Right ventricle myocardium inferior (tissue), 1 donor: ENCODE data around the gene GHRHR. TPM values are rescaled to one million over a fixed set of nuclear protein-coding genes. Genes with fewer than 3 reads are reported as not detected.

ENCODE experiments used
- ATAC-seq: fragments of 200-7000 bp; cut with Tn5 transposase; one replicate; pipeline ENCODE4 v1.9.1; 2020; ENCODE audit warnings: mild to moderate bottlenecking, moderate library complexity
- DNase-seq: peaks from one replicate; pipeline ENCODE4 v3.0.0; 2021; ENCODE audit errors: missing footprints
- intact Hi-C: fragments of 100-400 bp; cut with DNase I; formaldehyde crosslinking; loops from one replicate; pipeline ENCODE4 v1.11.0; 2022
- total RNA-seq: library from RNA; stranded (reverse); fragmentation: NEBNext Ultra II Directional; extraction: Animal tissue kit (Norgen Biotek cat#: 25700); gene quantifications from one replicate; pipeline ENCODE4 v1.2.1, GENCODE V29; 2021
- donor health status: DM: no; HTN: yes; CAD: no; lungs with severe emphysema.

The GHRHR gene
- total RNA-seq, 1 donor from 2014 or later: not detected

GRCh38 chr7:30941582-30942323, 22.0 kb upstream of the GHRHR start:
- no peak for ATAC-seq
- intact Hi-C loops: no loop called here
- no peak for DNase-seq

- intact Hi-C loops: no loop called here
These were observed 13.6 kb upstream of the GHRHR start for GRCh38 chr7:30950197-30950596.

GRCh38 chr7:30954914-30955313, 8.8 kb upstream of the GHRHR start:
- intact Hi-C loops: no loop called here
- ATAC-seq: no peak
- DNase-seq: no peak

More at GRCh38 chr7:30950197-30950596, 13.6 kb upstream of the GHRHR start:
- ATAC-seq: no peak
- no peak for DNase-seq

GRCh38 chr7:30956704-30957103, 7.0 kb upstream of the GHRHR start:
- no peak for DNase-seq
- intact Hi-C loops: no loop called here
- ATAC-seq: no peak

- intact Hi-C loops: no loop called here
- ATAC-seq (no peak), DNase-seq (no peak)
These were observed 1.6 kb downstream of the GHRHR start for GRCh38 chr7:30965372-30965771.

GRCh38 chr7:30965883-30966282, 2.1 kb downstream of the GHRHR start:
- intact Hi-C loops: no loop called here
- DNase-seq: no peak
- no peak for ATAC-seq

GRCh38 chr7:30968294-30968693, 4.5 kb downstream of the GHRHR start:
- intact Hi-C loops: no loop called here
- DNase-seq (no peak), ATAC-seq (no peak)

- ATAC-seq (no peak), DNase-seq (no peak)
- intact Hi-C loops: no loop called here
These were observed 5.2 kb downstream of the GHRHR start for GRCh38 chr7:30968747-30969603.

- intact Hi-C loops: no loop called here
- DNase-seq (no peak), ATAC-seq (no peak)
These were observed 5.8 kb downstream of the GHRHR start for GRCh38 chr7:30969604-30969970.

GRCh38 chr7:30970074-30970473, 6.3 kb downstream of the GHRHR start:
- DNase-seq (no peak), ATAC-seq (no peak)
- intact Hi-C loops: loop anchor here (5.0 kb wide), 2 partner anchors 33 to 83 kb away; no protein-coding TSS in a partner anchor

GRCh38 chr7:30970594-30971094, 6.9 kb downstream of the GHRHR start:
- DNase-seq (no peak), ATAC-seq (no peak)
- intact Hi-C loops: loop anchor here (5.0 kb wide), 2 partner anchors 33 to 83 kb away; no protein-coding TSS in a partner anchor

GRCh38 chr7:30971440-30971839, 7.7 kb downstream of the GHRHR start:
- intact Hi-C loops: loop anchor here (5.0 kb wide), 2 partner anchors 34 to 84 kb away; no protein-coding TSS in a partner anchor

GRCh38 chr7:30971840-30972563, 8.2 kb downstream of the GHRHR start:
- intact Hi-C loops: loop anchor here (5.0 kb wide), 2 partner anchors 35 to 85 kb away; no protein-coding TSS in a partner anchor
- DNase-seq: no peak

More at GRCh38 chr7:30971440-30971839, 7.7 kb downstream of the GHRHR start:
- DNase-seq: no peak
- ATAC-seq: no peak

GRCh38 chr7:30973292-30973691, 9.5 kb downstream of the GHRHR start:
- ATAC-seq (no peak), DNase-seq (no peak)
- intact Hi-C loops: loop anchor here (5.0 kb wide), 2 partner anchors 36 to 86 kb away; no protein-coding TSS in a partner anchor

More at GRCh38 chr7:30971840-30972563, 8.2 kb downstream of the GHRHR start:
- ATAC-seq: no peak

GRCh38 chr7:30973791-30974604, 10.2 kb downstream of the GHRHR start:
- DNase-seq (no peak), ATAC-seq (no peak)
- intact Hi-C loops: loop anchor here (1.0 to 5.0 kb wide), 3 partner anchors 37 to 174 kb away; no protein-coding TSS in a partner anchor

GRCh38 chr7:30974605-30975255, 11.0 kb downstream of the GHRHR start:
- intact Hi-C loops: loop anchor here (1.0 to 5.0 kb wide), 4 partner anchors 37 to 227 kb away; no protein-coding TSS in a partner anchor
- no peak for DNase-seq
- ATAC-seq: peak; percentile 69

GRCh38 chr7:30975256-30975899, 11.6 kb downstream of the GHRHR start:
- DNase-seq: no peak
- intact Hi-C loops: loop anchor here (5.0 kb wide), 1 partner anchor 228 kb away; no protein-coding TSS in a partner anchor
- no peak for ATAC-seq
